GM13976 (cell line): ENCODE results near the gene CDK2.

Experiments used
- DNase-seq: peaks from one replicate; pipeline ENCODE4 v3.0.0; 2012; ENCODE audit warnings: low spot score
- in situ Hi-C: fragments of 300-500 bp; cut with MboI; formaldehyde crosslinking; loops from one replicate; pipeline ENCODE4 v1.12.0; 2022; ENCODE audit warnings: low sequenced_read_pairs, mixed read lengths, inconsistent platforms; ENCODE audit not compliant: unreplicated experiment
- TF ChIP-seq, protein P1 (sequence below): IDR thresholded peaks from 2 replicates; pipeline ENCODE4 v1.5.1; 2012; ENCODE audit warnings: borderline replicate concordance, mild to moderate bottlenecking; ENCODE audit not compliant: insufficient read depth; ENCODE audit errors: extremely low read depth, missing control alignments, control extremely low read depth

CDK2 gene

DNA sequence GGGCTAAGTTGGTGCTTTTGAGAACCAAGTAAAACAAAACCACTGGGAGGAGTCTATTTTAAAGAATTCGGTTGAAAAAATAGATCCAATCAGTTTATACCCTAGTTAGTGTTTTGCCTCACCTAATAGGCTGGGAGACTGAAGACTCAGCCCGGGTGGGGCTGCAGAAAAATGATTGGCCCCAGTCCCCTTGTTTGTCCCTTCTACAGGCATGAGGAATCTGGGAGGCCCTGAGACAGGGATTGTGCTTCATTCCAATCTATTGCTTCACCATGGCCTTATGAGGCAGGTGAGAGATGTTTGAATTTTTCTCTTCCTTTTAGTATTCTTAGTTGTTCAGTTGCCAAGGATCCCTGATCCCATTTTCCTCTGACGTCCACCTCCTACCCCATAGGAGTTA is 5.4 kb downstream of the CDK2 start:
- DNase-seq = no peak
- in situ Hi-C loops = no loop called here
- TF ChIP-seq, protein P1, sequence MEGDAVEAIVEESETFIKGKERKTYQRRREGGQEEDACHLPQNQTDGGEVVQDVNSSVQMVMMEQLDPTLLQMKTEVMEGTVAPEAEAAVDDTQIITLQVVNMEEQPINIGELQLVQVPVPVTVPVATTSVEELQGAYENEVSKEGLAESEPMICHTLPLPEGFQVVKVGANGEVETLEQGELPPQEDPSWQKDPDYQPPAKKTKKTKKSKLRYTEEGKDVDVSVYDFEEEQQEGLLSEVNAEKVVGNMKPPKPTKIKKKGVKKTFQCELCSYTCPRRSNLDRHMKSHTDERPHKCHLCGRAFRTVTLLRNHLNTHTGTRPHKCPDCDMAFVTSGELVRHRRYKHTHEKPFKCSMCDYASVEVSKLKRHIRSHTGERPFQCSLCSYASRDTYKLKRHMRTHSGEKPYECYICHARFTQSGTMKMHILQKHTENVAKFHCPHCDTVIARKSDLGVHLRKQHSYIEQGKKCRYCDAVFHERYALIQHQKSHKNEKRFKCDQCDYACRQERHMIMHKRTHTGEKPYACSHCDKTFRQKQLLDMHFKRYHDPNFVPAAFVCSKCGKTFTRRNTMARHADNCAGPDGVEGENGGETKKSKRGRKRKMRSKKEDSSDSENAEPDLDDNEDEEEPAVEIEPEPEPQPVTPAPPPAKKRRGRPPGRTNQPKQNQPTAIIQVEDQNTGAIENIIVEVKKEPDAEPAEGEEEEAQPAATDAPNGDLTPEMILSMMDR = no peak

DNA sequence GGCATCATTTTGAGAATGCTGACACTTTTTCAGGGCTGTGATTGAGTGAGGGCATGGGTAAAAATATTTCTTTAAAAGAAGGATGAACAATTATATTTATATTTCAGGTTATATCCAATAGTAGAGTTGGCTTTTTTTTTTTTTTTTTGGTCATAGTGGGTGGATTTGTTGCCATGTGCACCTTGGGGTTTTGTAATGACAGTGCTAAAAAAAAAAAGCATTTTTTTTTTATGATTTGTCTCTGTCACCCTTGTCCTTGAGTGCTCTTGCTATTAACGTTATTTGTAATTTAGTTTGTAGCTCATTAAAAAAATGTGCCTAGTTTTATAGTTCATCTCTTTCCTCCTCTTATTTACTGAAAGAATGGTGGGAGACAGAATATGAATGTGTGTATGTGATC is 5.8 kb downstream of the CDK2 start:
- DNase-seq = no peak
- in situ Hi-C loops = no loop called here
- TF ChIP-seq, protein P1 = no peak

DNA sequence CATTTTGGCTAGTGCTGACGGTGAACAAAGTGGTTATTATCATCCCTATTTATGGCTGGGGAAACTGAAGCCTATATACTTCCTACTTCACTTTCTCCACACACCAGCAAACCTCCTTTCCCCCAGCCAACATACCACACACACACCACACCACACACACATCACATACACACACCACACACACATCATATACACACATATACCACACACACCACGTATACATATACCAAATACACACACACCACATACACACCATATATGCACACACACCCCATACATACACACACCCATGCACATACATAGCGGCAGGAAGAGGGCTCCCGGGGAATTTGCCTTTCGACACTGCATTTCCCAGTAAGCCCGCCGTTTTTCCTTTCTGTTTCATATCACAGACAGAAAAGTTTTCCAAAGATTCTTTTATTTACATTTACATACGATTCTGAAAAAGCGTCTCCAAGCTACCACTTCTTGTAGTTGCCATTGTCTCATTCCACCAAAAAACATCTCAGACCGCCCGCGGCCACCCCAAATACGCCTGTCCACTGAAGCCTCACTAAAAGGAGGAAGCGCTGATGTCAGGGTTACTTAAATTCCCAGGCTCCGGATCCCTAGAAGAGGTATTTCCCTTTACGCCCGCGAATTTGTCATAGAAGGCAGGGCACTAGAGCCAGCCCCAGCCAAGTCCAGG is 6.4 kb downstream of the CDK2 start:
- DNase-seq = no peak
- in situ Hi-C loops = no loop called here
- TF ChIP-seq, protein P1 = no peak

DNA sequence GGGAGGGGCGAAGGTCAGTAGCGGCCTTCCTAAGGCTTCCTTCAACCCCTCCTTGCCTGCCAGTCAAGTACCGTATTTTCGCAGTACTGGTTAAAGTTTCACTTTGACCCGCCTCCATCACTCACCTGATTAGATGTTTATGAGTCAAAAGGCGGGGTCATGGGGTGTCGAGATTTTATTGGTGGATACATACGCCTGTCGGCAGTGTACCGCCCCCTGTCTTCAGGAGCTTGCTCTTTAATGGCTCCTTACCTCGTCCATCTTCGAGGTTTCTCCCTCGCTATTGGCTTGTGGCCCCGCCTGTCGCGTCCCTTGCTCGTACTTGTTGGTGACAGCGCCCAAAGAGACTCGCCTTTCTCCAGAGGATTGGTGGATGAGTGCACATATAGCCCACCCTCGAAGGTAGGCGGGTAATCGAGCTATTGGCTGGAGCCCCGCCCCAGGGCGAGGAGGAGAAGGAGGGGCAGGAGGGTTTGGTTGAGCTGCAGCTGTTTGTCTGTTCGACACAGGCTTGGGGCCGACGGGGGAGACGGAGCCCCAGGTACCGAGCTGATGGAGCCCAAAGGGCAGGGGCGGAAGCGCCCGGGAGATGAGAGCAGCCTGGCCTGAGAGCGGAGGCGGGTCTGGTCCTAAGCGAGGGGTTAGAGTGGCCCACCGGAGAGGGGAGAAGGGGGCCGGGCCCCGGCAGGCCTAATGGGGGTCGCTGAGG is 7.1 kb downstream of the CDK2 start, which contains the start of gene RAB5B:
TSS of gene RAB5B (plus strand) at position 480 of the 709 bp plus-strand sequence. CDS start 12,883 bp downstream, outside the sequence.
- peak; percentile 94 for DNase-seq
- in situ Hi-C loops = no loop called here
- TF ChIP-seq, protein P1 = no peak

DNA sequence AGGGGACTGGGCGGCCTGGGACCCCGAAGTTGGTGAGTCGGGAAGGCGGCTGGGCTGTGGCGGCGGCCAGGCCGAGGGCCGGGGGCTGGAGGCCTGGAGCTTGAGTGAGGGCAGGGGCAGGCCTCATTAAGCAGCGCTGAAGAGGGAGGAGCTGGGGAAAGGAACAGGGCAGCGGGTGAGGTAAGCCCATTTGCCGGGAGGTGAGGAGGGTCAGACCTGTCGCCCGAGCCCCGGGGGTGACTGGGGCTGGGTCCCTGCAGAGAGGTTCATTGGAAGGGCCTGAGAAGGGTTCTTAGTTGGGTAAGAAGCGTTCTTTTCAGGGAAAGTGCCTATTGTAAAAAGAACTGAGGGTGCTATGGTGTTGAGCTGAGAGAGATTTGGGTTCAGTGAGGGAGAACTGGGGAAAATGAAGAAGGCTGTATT is 7.7 kb downstream of the CDK2 start:
- in situ Hi-C loops = no loop called here
- DNase-seq = peak; percentile 56
- TF ChIP-seq, protein P1 = no peak

DNA sequence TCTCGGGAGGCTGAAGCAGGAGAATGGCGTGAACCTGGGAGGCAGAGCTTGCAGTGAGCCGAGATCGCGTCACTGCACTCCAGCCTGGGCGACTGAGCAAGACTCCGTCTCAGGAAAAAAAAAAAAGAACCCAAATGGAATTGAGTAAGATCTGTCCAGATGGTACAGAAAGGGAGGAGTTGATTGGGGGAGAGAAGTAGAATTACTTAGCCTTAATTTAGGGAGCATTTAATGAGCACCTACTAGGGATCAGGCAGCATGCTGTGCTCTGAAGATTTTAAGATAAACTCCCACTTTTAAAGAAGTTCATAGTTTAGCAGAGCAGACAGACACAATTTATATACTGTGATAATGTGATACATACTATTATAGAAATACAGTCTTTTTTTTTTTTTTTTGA is 11.8 kb downstream of the CDK2 start:
- TF ChIP-seq, protein P1 = no peak
- DNase-seq = no peak
- in situ Hi-C loops = no loop called here
